HepG2 (cell line): ENCODE data around the gene CNTD1. TPM values are rescaled to one million over a fixed set of nuclear protein-coding genes. Genes with fewer than 3 reads are reported as not detected.

Experiments used
- ARNTL ChIP-seq: sonication (generic); formaldehyde crosslinking; IDR thresholded peaks from 2 replicates; pipeline ENCODE4 v1.4.0; 2020; ENCODE audit warnings: mild to moderate bottlenecking, missing genetic modification reagents
- ELF1 ChIP-seq: sonication (generic); formaldehyde crosslinking; IDR thresholded peaks from 2 replicates; pipeline ENCODE4 v1.4.0; 2020; ENCODE audit warnings: missing genetic modification reagents
- FOXA3 ChIP-seq: IDR thresholded peaks from 2 replicates; pipeline ENCODE4 v1.6.1; 2016; ENCODE audit warnings: missing genetic modification reagents, missing compliant biosample characterization
- HINFP ChIP-seq: sonication (generic); formaldehyde crosslinking; IDR thresholded peaks from 2 replicates; pipeline ENCODE4 v1.4.0; 2020; ENCODE audit warnings: low read depth, mild to moderate bottlenecking, missing genetic modification reagents
- MAX ChIP-seq: IDR thresholded peaks from 2 replicates; pipeline ENCODE4 v1.6.1; 2012; ENCODE audit warnings: inconsistent platforms
- MED1 ChIP-seq: sonication (generic); formaldehyde crosslinking; IDR thresholded peaks from 2 replicates; pipeline ENCODE4 v1.4.0; 2020; ENCODE audit warnings: missing genetic modification reagents
- MEF2D ChIP-seq: sonication (generic); formaldehyde crosslinking; IDR thresholded peaks from 2 replicates; pipeline ENCODE4 v1.5.1; 2020; ENCODE audit warnings: mild to moderate bottlenecking, missing genetic modification reagents
- PAF1 ChIP-seq: IDR thresholded peaks from 2 replicates; pipeline ENCODE4 v1.6.1; 2016; ENCODE audit warnings: missing genetic modification reagents, missing compliant biosample characterization
- RBAK ChIP-seq: sonication (generic); formaldehyde crosslinking; IDR thresholded peaks from 2 replicates; pipeline ENCODE4 v1.5.1; 2020; ENCODE audit warnings: mild to moderate bottlenecking, missing genetic modification reagents
- REL ChIP-seq: sonication (generic); formaldehyde crosslinking; conservative IDR thresholded peaks from 2 replicates; pipeline ENCODE4 v1.8.0; 2022; ENCODE audit warnings: mild to moderate bottlenecking, missing genetic modification reagents, moderate library complexity
- TBX3 ChIP-seq: fragments of 450-650 bp; IDR thresholded peaks from 2 replicates; pipeline ENCODE4 v1.6.1; 2017; ENCODE audit warnings: antibody characterized with exemption, mild to moderate bottlenecking, inconsistent platforms, borderline replicate concordance
- TCF7 ChIP-seq: sonication (generic); IDR thresholded peaks from 2 replicates; pipeline ENCODE4 v1.6.1; 2016; ENCODE audit warnings: antibody characterized with exemption, low read depth
- TFDP1 ChIP-seq: IDR thresholded peaks from 2 replicates; pipeline ENCODE4 v1.6.1; 2016; ENCODE audit warnings: missing compliant biosample characterization, missing genetic modification reagents, borderline replicate concordance
- UBTF ChIP-seq: sonication (generic); formaldehyde crosslinking; IDR thresholded peaks from 2 replicates; pipeline ENCODE4 v1.4.0; 2020; ENCODE audit warnings: mild to moderate bottlenecking, missing genetic modification reagents
- ZBTB21 ChIP-seq: sonication (generic); formaldehyde crosslinking; IDR thresholded peaks from 2 replicates; pipeline ENCODE4 v1.4.0; 2020; ENCODE audit warnings: missing genetic modification reagents
- ZBTB37 ChIP-seq: sonication (generic); formaldehyde crosslinking; IDR thresholded peaks from 2 replicates; pipeline ENCODE4 v1.4.0; 2020; ENCODE audit warnings: mild to moderate bottlenecking, missing genetic modification reagents
- ZEB1 ChIP-seq: IDR thresholded peaks from 2 replicates; pipeline ENCODE4 v1.6.1; 2012; ENCODE audit warnings: mild to moderate bottlenecking, low read depth, inconsistent platforms; ENCODE audit not compliant: insufficient replicate concordance
- ZFP36 ChIP-seq: fragments of 150-350 bp; IDR thresholded peaks from 2 replicates; pipeline ENCODE4 v1.6.1; 2018; ENCODE audit warnings: borderline replicate concordance, low read length, low read depth; ENCODE audit not compliant: partially characterized antibody
- ZNF143 ChIP-seq: sonication (generic); formaldehyde crosslinking; IDR thresholded peaks from 2 replicates; pipeline ENCODE4 v1.4.0; 2020; ENCODE audit warnings: missing genetic modification reagents
- ZNF20 ChIP-seq: sonication (generic); formaldehyde crosslinking; IDR thresholded peaks from 2 replicates; pipeline ENCODE4 v1.4.0; 2020; ENCODE audit warnings: mild to moderate bottlenecking, moderate library complexity, missing genetic modification reagents
- ZNF350 ChIP-seq: sonication (generic); formaldehyde crosslinking; IDR thresholded peaks from 2 replicates; pipeline ENCODE4 v1.4.0; 2020; ENCODE audit warnings: mild to moderate bottlenecking, low read depth, missing genetic modification reagents, borderline replicate concordance
- ZNF605 ChIP-seq: sonication (generic); formaldehyde crosslinking; IDR thresholded peaks from 2 replicates; pipeline ENCODE4 v1.8.0; 2022; ENCODE audit warnings: mild to moderate bottlenecking, missing genetic modification reagents
- ZNF619 ChIP-seq: sonication (generic); formaldehyde crosslinking; IDR thresholded peaks from 2 replicates; pipeline ENCODE4 v1.4.0; 2020; ENCODE audit warnings: mild to moderate bottlenecking, missing genetic modification reagents
- ZNF777 ChIP-seq: sonication (generic); formaldehyde crosslinking; IDR thresholded peaks from 2 replicates; pipeline ENCODE4 v1.4.0; 2020; ENCODE audit warnings: missing genetic modification reagents
- polyA plus RNA-seq, 8 experiments: library from polyadenylated mRNA; depleted of rRNA in 3 of 8; stranded (reverse) in 7 of 8; unstranded in 1 of 8; fragments of >200 nt; fragmentation: Illumina TruSeq in 4 of 8; extraction: Trizol in 4 of 8; gene quantifications; 2 replicates each; pipeline versions ENCODE4 v1.2.1 to v1.2.3, GENCODE V29; 2011 to 2016; ENCODE audit warnings: low read depth in 4 of 8, missing spikeins in 1 of 8, mixed read lengths in 1 of 8; ENCODE audit not compliant: insufficient read depth in 1 of 8
- total RNA-seq, 5 experiments: library from RNA; depleted of rRNA; stranded (reverse); fragments of >200 nt; fragmentation: Illumina TruSeq; extraction: Trizol; gene quantifications; 2 replicates each; pipeline ENCODE4 v1.2.3, GENCODE V29; 2016; ENCODE audit warnings: low read depth in 1 of 5

CNTD1 gene
- total and polyA plus RNA-seq, 2 of the 13 experiments (the other 11 are each of a cell fraction or from before 2014, with no cell fraction given) = 0.11 to 0.15 TPM

GRCh38 chr17:42853968-42854790 lies 55.5 kb downstream of the CNTD1 start (continued):
- peak; percentile 79 for TF ChIP-seq ZBTB37
- no peak for TF ChIP-seq TCF7
- TF ChIP-seq ZNF350 (CRISPR knock-in tag) = peak; percentile 66
- no peak for TF ChIP-seq ZNF777
- no peak for TF ChIP-seq PAF1 (CRISPR knock-in tag)
- no peak for TF ChIP-seq TFDP1
- TF ChIP-seq ZNF605 (CRISPR knock-in tag) = peak; percentile 77
- no peak for TF ChIP-seq REL (CRISPR knock-in tag)
- TF ChIP-seq ARNTL = peak; percentile 70
- peak; percentile 93 for TF ChIP-seq ZEB1
- TF ChIP-seq ZNF619 (CRISPR knock-in tag) = peak; percentile 67; the same call in 1 of the 2 replicates
- TF ChIP-seq RBAK (CRISPR knock-in tag) = peak; percentile 32; the same call in 1 of the 2 replicates
- TF ChIP-seq HINFP = peak; percentile 16
- peak; percentile 70 for TF ChIP-seq ELF1
- TF ChIP-seq ZBTB21 (CRISPR knock-in tag) = no peak
- 0 out of 2 replicates have a peak, but pooled peaks have one; percentile 12 for TF ChIP-seq FOXA3 (CRISPR knock-in tag)
- TF ChIP-seq ZNF20 (CRISPR knock-in tag) = no peak
- peak; percentile 3 for TF ChIP-seq MAX
- no peak for TF ChIP-seq ZFP36
- 0 out of 2 replicates have a peak, but pooled peaks have one; percentile 15 for TF ChIP-seq MEF2D (CRISPR knock-in tag)
- TF ChIP-seq MED1 (CRISPR knock-in tag) = peak; percentile 87
- no peak for TF ChIP-seq TBX3
- TF ChIP-seq UBTF = peak; percentile 90
- 0 out of 2 replicates have a peak, but pooled peaks have one; percentile 24 for TF ChIP-seq ZNF143
